ENCODE measurements around the gene NTRK1. TPM values are rescaled to one million over a fixed set of nuclear protein-coding genes. Genes with fewer than 3 reads are reported as not detected.

The NTRK1 gene
- polyA plus RNA-seq, 12 donors, result 0.20 to 1.0 (median 0.49) TPM; not detected in 2

DNA sequence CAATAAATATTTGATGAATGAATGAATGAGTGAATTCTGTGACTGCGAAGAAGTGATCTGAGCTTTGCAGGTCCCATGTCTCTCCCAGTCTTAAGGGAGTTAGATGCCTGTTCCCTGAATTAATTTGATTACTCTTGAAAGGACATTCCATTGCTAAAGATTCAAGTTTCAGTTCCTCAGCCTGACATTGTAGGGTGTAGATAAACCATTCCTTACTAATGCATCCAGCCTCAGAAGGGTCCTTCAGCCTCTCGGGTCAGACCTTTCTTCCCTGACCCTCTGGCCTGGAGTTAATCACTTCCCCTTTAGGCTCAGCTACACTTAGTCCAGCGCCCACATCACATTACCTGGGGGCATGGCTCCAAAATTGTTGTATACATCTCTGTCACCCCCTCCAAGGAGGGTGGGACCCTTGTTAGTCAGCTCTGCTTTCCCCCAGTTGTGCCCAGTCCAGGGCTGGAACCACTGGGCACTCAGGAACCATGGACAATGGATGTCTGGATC lies 4.3 kb upstream of the NTRK1 start:
- no peak for DNase-seq

DNA sequence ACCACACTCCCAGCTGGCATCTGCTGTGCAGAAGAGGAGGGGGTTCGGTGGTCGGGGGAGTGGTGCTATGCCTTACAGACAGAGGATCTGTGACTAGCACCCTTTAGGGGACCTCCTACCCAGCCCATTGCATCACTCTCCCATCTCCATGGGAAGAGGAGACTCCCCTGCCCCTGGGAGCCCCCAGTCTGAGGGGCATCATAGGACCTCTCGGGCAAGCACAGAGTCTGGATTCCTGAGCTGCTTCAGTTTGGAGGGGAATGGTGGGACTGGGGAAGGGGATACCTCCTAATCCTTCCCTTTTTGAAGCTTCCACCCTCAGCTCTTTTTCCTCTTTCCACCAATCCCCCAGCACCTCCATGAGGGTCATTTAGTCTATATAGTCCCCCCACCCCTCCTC lies 3.1 kb upstream of the NTRK1 start:
- no peak for DNase-seq

DNA sequence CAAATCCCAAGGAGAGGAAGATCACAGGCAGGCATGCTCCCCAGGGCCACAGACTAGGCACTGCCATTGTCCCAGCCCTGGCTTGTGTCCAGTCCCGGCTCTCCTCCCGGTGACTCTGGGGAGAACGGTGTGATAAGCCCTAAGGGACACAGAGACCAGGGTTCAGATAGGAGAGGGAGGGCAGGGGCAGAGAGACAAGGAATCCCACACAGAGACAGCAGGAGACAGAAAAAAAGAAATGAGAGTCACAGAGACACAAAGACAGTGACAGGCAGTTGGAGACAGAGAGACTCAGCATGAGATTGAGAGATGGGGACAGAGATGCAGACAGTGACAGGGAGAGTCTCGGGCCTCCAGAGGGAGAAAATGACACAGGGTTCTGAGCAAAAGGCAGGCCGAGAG lies 2.1 kb upstream of the NTRK1 start:
- no peak for DNase-seq

DNA sequence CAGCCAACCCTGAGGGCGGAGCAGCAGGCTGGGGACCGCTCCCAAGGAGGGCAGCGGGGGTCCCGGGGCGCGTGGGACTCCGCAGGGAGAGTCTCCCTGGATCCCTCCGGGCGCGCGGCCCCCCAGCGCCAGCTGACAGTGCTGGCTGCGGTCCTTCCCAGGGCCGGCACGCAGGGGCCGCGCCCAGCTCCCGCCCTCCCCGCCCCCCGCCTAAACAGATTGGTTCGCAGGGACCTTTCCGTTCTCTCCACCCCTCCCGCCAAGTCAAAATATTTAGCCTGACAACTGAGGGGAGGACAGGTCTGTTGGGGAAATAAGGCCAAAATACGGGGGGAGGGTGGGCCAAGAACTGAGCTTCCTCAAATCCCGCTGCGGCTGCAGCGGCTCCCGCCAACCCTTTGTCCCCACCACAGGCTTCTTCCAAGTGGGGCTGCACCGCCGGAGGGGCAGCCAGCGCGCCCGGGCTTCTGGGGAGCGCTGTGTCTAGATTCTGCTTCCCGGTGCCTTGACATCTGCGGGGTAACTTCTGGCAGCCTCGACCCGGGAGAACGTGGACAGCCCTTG lies 1.6 kb upstream of the NTRK1 start, which contains the start of gene INSRR:
INSRR (minus strand) TSS at position 159 of the 564 bp plus-strand sequence. CDS start 496 bp downstream, outside the sequence.
- DNase-seq, result peak; percentile 25

DNA sequence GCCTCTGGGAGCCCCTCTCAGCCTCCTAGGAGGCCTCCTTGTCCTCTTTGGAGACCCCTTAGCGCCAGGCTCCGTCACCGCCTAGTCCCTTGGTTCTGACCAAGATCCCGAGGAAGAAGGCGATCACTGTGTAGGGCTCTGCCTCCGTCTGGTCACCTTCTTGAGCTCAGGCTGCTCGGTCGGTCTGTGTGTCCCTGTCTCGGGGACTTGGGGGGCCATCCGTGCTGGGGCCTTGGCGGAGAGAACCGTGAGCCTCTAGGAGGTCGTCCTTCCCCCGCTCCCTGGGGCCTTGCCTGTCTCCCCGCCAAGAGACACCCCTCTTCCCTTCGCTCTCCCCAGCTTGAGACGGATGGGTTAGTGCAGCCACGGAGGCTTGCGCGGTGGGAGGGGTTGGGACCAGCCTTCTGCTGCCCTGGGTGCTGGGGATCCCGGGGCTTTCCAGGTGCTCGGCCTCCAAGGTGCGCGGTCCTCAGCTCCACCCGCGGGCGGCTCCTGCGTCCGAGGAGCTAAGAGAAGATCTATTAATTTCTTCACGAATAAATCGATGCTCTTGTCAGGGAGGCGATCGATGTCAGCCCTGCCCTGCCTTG lies 1.0 kb upstream of the NTRK1 start:
- DNase-seq, result peak; percentile 23

DNA sequence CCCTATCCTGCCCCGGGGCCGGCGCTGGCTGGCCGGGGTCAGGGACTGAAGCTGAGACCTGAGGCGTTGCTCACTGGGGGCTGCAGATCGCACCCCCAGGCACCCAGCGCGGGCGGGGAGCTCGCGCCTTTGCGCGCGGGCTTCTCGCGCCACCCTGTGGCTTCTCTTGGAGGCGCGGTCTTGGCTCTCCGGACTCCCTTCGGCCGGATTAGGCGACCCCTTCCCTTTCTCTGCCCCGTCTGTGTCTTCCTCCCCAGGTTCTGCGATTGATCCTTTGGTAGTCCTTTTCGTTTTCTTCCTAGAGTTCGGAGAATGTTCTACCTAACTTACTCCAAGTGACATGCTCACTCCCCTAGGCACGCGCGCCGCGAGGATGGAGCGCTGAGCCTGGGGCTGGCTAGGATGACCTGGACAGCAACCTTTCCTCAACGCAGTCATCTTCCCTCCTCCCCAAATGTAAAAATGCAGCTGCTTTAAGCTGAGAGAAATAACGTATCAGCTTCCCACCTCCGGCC lies 495 bp upstream of the NTRK1 start:
- peak; percentile 56 for DNase-seq

DNA sequence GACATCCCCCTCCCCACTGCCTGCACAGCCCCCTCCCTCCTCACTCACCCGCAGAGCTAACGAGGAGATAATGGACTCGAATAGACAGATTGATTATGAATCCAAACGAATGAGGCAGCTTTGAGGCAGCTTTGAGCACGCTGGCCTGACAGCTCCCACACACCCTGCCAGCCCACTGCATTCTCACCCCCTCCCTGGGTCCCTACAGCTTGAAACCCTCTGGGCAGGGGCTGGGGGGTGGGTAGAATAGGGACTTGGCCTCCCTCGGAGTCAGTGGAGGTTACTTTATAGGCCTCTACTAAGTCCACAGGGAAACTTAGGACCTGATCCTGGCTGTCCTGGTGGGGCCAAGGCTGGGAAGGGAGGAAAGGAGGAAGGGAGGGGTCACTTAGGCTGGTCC lies 1.9 kb downstream of the NTRK1 start:
- no peak for DNase-seq

DNA sequence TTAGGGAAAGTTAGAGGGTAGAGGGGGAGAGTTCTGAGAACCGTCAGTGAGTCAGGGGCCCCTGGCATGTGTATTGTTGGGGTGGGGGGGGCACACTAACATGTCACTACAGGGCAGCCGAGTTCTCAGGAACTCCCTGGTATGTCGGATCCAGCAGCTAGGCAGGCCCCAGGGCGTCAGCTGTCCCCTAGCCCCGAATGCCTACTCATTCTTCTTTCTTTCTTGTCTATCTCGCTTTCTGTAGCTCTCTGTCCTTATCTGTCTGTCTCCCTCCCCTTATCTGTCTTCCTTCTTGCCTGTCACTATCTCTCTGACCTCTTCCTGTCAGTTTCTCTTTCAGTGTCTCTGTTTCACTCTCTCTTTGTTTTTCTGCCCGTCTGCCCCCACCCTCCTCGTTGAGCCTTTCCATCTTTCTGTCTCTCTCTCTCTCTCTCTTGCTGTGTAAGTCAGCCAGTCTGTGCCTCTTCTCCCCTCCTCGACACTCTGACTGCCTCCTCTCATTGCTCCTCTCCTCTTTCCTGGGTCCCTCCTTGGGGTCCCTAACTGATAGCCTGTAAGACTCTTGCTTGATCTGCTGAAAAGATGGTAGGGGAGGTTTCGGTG lies 2.4 kb downstream of the NTRK1 start:
- DNase-seq, result no peak

DNA sequence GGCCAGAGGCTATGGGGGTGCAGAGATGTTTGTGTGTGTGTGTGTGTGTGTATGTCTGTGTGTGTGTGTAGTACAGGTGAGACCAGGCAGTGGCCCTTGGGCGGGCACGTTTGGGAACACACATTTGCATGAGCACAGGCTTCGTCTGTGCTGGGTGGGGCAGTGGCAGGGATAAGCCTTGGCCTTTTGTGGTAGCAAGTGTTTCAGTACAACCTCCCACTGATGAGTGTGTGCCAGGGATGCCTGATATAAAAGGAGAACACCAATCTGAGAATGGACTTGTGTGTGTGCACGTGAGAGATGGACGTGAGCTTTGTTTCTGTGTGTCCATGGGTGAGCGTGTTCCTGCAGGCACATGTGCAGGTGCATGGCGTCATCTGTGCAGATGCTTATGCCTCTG lies 3.0 kb downstream of the NTRK1 start:
- no peak for DNase-seq

DNA sequence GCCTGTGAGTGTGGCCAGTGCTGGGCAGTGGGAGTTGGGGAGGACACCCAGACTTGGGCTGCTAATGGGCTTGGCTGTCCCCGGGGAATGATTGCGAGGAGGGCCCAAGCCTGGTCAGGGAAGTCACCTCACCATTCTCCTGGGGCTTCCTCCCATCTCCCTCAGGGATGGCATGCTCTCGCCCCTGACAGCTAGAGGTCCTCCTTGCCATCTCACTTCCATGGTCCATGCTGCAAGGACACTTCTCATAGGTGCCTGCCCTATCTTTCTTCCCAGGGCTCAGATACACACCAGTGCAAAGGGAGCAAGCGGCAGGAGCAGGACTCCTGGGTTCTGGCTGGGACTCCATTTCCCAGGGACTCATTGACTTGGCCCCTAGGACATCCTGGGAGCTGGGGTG lies 4.1 kb downstream of the NTRK1 start:
- no peak for DNase-seq

DNA sequence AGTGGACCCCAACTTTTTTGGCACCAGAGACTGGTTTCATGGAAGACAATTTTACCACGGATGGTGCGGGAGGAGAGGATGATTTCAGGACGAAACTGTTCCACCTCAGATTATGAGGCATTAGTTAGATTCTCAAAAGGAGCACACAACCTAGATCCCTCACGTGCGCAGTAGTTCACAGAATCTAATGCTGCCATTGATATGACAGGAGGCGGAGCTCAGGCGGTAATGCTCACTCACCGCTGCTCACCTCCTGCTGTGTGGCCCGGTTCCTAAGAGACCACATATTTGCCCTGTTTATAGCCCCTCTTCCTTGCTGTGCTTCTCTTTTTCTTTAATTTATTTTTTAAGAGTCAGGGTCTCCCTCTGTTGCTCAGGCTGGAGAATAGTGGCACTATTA lies 4.6 kb downstream of the NTRK1 start:
- DNase-seq, result no peak

DNA sequence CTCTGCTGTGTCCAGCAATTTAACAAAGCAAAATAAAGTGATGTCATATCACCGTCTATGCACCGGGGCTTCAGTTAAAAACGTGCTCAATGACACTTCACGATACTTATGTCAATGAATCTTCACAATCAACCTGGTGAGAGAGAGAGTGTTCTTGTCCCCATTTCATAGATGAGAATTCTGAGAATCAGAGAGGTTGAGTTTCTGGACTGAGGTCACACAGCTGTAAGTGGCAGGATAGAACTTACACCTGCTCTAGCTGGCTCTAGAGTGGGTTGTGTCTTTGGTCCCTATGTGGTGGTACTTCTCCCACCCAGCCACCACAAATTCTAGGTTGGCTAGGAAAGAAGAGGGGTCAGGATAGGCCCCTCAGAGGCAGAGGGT lies 5.2 kb downstream of the NTRK1 start:
- DNase-seq, result no peak

DNA sequence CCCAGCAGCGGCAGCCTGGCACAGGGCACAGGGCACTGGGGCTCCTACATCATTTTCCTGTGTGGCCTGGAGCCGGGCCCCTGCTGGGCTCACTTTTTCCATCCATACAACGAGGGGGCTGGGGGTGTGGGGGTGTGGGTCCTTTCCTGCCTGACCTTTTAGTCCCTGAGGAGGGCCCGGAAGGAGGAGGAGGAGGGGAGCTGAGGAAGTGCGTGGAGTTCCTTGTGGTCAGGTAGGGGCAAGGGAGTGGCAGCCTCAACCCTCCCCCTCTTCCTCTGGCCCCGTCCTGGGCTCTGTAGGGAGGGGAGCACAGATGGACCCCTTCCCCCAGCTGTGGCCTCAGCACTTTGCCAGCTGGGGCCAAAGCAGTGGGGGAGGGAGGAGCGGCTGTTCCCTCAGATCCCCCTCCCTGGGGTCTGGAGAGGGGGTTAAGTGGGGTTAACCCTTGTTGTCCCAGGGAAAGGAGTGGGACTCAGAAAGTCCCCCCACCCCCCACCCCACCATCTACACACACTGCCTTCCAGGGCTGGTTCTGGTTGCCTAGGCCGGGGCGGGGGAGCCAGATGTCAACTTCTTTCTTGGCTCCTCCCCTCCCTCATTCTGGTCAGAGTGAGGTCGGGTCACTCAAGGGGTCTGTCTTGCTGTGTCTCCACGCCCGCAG lies 5.7 kb downstream of the NTRK1 start:
- no peak for DNase-seq

DNA sequence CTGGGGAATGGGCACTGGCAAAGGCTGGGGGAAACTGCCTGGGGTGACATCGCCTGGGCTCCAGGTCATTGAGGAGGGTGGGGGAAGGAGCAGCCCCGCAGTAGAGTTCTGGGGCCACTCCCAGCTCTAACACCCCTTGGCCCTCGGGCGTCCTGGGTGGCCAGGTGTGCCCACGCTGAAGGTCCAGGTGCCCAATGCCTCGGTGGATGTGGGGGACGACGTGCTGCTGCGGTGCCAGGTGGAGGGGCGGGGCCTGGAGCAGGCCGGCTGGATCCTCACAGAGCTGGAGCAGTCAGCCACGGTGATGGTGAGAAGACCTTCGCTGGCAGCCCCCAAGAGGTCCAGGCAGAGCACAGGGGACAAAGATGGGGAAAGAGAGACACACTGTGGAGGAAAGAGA lies 7.7 kb downstream of the NTRK1 start:
- DNase-seq, result no peak

DNA sequence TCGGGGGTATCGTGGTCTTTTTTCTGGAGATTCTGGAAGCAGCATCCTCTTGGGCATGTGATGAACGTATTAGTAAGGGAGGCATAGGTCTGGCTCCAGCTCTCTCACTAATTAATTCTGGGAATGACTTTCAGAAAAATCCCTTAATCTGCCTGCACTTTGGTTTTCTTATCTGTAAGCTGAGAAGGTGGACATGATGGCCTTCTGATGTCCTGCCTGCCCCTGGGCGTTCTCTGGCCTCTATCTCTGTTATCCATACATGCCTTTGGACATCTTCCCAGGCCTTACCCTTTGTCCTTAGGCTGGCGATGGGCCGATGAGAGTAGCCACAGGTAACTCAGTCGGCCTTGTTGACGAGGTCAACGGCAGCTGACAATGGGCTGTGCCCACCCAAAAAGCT lies 8.8 kb downstream of the NTRK1 start:
- no peak for DNase-seq

DNA sequence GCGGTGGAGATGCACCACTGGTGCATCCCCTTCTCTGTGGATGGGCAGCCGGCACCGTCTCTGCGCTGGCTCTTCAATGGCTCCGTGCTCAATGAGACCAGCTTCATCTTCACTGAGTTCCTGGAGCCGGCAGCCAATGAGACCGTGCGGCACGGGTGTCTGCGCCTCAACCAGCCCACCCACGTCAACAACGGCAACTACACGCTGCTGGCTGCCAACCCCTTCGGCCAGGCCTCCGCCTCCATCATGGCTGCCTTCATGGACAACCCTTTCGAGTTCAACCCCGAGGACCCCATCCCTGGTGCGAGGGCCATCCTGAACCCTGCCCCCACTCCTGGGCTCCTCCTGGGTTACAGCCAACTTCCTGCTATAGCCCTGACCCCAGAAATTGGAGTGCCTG lies 13.0 kb downstream of the NTRK1 start:
- DNase-seq, result no peak

DNA sequence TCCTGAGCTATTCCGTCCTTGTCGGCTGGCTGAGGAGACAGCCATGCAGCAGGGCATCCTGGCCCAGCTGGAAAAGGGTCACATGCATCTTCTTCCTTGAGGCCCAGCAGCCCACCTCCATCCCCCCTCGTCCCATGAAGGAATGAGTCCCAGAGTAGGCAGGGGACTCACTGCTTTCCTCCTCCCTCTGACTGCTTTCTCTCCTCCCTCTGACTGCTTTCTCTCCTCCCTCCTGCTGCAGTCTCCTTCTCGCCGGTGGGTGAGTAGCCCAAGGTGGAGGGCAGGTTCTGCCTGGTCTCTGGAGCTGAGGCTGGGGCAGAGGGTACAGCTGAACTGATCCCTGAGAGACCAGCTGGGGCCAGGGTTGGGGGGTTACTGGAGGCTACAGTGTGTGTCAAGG lies 13.5 kb downstream of the NTRK1 start:
- no peak for DNase-seq

DNA sequence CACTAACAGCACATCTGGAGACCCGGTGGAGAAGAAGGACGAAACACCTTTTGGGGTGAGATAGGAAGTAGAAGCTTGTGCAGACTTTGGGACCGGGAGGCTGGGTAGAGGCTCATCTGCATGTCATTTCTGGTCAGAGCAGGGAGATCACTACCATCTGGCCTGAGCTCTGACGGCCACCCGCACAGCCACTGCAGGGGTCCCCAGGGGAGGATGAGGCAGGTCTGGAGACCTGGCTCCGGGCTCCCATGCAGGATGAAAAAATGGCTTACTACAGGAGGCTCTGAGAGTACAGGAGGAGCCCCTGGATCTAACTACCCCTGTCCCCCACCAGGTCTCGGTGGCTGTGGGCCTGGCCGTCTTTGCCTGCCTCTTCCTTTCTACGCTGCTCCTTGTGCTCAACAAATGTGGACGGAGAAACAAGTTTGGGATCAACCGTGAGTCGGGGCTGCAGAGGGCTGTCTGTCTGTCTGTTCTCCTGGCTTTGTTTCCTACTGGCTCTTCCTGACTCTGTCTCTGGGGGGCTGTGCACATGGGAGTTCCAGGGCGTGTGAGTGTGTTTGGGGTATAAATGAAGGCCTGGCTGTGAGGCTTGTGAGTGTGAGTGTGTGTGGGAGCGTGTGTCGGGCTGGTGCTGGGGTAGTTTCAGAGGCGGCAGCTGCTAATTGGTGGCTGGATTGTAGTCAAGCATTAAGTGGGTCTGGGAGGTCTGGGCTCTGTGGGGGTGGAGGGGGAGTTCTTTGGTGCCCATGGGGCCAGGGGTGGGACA lies 14.1 kb downstream of the NTRK1 start:
- no peak for DNase-seq

DNA sequence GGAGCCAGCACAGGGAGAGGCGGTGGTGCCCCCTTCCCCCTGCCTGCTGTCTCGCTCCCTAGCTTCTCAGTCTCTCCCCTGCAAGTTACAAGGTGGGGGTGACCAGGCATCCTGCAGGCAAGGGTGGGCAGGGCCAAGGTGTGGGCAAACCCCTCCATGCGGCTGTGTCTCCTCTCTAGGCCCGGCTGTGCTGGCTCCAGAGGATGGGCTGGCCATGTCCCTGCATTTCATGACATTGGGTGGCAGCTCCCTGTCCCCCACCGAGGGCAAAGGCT lies 14.6 kb downstream of the NTRK1 start:
- DNase-seq, result no peak

DNA sequence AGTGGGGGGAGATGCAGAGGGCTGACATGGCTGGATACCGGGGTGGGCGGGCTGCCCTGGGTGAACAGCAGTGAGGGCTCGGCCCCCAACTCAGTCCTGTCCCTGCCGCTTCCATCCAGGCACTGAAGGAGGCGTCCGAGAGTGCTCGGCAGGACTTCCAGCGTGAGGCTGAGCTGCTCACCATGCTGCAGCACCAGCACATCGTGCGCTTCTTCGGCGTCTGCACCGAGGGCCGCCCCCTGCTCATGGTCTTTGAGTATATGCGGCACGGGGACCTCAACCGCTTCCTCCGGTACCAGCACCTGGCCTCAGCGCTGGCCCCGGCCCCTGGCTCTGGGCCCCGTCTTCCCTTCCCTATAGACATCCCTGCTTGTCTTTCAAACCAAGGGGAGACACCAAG lies 15.6 kb downstream of the NTRK1 start:
- DNase-seq, result no peak

DNA sequence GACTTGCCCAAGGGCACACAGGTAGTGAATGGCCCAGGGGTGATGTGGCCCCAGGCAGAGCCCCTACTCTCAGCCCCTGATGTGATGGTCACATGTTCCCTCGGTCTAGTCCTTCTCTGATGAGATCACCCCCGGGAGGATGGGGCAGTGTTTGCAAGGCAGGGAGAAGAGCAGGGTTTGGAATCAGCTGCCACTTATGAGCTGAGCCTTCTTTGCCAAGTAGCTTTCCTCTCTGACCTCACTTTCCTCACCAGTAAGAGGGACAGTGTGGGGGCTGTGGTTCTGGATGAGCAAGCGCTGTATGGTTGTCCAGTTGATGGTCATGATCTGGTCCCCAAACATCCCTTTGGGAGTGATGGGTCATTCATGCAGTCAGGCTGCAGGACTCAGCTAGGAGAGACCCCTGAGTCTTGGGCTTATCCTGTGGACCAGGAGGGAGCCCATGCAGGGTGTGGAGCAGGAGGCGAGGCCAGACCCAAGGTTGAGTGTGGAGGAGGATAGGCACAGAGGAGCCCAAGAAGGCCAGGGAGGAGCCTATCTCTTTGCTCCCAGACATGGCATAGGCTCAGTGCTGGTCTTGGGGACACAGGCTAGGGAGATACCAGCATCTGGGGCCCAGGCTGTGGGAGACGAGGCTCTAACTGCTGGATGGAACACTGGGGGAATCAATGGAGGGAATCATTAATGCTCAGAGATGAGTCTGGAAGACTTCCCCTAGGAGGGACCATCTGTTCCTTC lies 16.9 kb downstream of the NTRK1 start:
- no peak for DNase-seq

DNA sequence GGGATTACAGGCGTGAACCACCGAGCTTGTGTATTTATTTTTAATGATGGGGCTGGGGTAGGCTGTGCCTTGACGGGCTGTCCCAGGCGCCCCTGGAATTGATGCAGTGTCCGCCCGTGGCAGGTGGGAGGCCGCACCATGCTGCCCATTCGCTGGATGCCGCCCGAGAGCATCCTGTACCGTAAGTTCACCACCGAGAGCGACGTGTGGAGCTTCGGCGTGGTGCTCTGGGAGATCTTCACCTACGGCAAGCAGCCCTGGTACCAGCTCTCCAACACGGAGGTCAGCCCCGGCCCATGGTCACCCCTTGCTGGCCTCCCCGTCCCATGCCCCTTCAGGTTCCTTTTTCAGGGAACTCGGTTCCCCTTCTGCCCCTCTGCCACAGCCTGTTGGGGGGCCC lies 19.2 kb downstream of the NTRK1 start:
- DNase-seq, result no peak
